GM21515 (cell line): ENCODE data around the gene PLEKHO2.
"Not testable (repeated sequence)": the region's sequence is repeated elsewhere in the genome, so short reads cannot be mapped to it uniquely, and the experiment has no call there.

Experiments
- ATAC-seq: cut with Tn5 transposase; IDR thresholded peaks from one replicate; pipeline ENCODE4 v1.9.1; 2021; ENCODE audit not compliant: unreplicated experiment

PLEKHO2 gene, protein sequence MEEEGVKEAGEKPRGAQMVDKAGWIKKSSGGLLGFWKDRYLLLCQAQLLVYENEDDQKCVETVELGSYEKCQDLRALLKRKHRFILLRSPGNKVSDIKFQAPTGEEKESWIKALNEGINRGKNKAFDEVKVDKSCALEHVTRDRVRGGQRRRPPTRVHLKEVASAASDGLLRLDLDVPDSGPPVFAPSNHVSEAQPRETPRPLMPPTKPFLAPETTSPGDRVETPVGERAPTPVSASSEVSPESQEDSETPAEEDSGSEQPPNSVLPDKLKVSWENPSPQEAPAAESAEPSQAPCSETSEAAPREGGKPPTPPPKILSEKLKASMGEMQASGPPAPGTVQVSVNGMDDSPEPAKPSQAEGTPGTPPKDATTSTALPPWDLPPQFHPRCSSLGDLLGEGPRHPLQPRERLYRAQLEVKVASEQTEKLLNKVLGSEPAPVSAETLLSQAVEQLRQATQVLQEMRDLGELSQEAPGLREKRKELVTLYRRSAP

DNA sequence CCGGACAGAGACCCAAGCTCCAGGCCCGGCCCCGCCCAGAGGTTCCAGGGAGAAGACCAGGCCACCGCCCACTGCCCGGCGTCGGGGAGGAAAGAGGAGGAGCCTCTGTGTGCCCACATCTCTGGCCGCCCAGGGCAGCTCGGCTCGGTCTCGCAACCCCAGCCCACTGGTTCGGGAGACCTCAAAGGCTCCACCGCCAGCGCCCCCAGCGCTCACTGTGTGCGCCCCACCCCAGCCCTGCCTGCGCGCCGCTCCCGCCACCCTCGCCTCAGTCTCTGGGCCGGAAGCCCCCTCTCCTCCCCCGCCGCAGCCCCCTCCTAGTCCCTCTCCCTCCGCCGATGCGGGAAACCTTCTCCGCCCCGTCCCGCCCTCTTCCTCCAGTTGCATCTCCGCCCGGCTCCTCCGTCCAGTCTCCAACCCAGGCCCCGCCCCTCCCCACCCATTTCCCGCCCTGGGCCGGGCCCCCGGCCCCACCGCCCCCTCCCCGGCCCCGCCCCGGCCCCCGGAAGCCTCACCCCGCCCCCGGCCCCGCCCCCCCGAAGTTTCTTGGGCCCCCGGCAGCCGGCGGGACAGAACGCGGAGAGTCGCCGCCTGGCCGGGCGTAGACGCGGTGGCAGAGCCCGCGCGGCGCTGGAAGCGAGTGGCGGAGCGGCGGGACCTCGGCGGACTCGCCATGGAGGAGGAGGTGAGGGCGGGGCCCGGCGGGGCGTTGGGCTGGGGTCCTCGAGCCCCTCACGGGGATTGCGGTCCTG, at the start of gene PLEKHO2:
PLEKHO2 (plus strand) TSS at position 572 of the 752 bp plus-strand sequence; CDS start at position 674, 102 bp downstream.
- ATAC-seq, result peak; percentile 50

DNA sequence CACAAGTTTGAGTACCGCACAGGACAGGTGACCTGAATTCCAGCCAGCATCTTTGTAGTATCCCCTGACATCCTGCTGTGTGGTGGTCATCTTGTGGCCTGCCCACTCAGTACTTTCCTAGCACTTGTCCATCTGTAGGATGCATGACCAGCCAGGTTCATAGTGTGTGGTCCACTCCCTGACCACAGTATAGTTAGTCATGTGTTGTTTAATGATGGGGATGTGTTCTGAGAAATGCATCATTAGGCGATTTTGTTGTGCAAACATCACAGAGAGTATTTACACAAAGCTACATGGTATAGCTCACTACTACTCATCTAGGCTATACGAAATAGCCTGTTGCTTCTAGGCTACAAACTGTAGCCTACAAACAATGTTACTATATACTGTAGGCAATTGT, 49.4 kb upstream of the PLEKHO2 start:
- ATAC-seq, result no peak

DNA sequence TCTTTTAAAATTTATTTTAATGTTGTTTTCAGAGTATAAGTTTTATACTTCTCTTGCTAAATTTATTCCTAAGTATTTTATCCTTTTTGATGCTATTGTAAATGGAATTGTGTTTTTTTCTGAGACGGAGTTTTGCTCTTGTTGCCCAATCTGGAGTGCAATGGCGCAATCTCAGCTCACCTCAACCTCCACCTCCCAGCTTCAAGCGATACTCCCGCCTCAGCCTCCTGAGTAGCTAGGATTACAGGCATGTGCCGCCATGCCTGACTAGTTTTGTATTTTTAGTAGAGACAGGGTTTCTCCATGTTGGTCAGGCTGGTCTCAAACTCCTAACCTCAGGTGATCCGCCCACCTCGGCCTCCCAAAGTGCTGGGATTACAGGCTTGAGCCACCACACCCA, 46.4 kb upstream of the PLEKHO2 start:
- ATAC-seq, result not testable (repeated sequence)

DNA sequence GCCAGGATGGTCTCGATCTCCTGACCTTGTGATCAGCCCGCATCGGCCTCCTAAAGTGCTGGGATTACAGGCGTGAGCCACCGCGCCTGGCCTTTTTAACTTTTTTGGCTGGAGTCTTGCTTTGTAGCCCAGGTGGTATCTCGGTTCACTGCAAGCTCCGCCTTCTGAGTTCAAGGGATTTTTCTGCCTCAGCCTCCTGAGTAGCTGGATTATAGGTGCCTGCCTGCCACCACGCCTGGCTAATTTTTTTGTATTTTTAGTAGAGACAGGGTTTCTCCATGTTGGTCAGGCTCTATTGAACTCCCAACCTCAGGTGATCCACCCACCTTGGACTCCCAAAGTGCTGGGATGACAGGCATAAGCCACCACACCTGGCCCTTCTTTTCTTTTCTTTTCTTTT, 45.8 kb upstream of the PLEKHO2 start:
- ATAC-seq, result not testable (repeated sequence)

DNA sequence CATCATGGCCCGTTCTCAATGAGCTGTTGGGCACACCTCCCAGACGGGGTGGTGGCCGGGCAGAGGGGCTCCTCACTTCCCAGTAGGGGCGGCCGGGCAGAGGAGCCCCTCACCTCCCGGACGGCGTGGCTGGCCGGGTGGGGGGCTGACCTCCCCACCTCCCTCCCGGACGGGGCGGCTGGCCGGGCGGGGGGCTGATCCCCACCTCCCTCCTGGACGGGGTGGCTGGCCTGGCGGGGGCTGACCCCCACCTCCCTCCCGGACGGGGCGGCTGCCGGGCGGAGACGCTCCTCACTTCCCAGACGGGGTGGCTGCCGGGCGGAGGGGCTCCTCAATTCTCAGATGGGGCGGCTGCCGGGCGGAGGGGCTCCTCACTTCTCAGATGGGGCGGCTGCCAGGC, 42.8 kb upstream of the PLEKHO2 start:
- ATAC-seq, result not testable (repeated sequence)

DNA sequence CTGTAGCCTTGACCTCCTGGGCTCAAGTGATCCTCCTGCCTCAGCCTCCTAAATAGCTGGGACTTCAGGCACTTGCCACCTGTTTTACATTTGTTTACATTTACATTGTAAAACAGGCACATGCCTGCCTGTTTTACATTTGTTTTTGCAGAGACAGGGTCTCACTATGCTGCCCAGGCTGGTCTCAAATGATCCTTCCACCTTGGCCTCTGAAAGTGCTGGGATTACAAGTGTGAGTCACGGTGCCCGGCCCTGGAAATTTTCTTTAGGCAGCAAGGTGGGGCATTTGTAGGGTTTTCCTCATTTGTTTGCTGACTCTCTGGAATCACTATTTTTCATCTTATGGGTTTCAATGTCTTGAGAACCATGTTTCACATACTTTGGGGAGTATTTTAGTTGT, 41.2 kb upstream of the PLEKHO2 start:
- ATAC-seq, result no peak

DNA sequence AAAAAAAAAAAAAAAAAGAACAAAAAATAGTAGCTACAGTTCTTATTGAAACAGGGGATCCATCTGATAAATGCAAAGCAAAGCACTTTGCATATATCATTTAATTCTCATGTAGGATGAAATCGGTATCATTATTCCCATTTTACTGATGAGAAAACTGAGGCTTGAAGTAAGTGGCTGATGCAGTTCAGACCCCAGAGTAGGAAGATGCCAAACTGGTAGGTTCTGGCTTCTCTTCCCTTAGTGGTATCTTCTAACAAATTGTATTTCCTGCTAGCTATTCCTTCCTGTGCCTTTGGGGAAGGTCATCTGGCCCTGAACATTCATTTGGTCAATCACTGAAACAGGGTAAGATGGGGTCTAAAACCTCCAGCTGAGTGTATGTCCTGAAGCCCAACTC, 38.2 kb upstream of the PLEKHO2 start:
- no peak for ATAC-seq

DNA sequence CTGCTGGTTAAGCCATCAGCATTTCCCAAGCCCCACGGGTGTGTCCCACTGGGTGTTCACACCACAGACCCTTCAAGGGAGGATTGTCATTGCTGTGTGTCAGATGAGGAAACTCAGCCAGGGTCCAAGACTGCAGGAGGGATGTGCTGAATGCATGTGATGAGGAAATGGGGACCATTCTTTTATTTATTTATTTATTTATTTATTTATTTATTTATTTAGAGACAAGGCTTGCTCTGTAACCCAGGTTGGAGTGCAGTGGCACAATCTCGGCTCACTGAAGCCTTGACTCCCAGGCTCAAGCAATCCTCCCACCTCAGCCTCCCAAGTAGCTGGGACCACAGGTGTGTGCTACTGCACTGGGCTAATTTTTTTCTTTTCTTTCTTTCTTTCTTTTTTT, 37.1 kb upstream of the PLEKHO2 start:
- ATAC-seq, result no peak

DNA sequence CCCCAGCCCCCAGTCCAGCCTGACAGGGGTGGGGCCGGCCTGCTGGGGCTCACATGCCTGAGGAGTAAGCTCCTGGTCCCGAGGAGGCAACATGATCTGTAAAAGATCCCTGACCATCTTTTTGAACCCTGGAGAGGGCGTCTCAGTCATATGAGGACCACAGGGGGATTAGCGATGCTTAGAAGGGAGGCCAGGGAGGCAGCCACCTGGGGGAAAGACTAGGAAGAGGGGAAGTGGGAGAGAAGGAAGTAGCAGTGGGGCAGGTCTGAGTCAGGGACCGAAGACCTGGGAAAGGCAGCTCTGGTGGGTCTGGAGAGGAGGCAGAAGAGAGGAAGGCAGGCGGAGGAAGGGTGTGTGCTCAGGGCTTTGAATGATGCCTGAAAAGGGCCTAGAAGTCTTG, 35.2 kb upstream of the PLEKHO2 start:
- no peak for ATAC-seq

DNA sequence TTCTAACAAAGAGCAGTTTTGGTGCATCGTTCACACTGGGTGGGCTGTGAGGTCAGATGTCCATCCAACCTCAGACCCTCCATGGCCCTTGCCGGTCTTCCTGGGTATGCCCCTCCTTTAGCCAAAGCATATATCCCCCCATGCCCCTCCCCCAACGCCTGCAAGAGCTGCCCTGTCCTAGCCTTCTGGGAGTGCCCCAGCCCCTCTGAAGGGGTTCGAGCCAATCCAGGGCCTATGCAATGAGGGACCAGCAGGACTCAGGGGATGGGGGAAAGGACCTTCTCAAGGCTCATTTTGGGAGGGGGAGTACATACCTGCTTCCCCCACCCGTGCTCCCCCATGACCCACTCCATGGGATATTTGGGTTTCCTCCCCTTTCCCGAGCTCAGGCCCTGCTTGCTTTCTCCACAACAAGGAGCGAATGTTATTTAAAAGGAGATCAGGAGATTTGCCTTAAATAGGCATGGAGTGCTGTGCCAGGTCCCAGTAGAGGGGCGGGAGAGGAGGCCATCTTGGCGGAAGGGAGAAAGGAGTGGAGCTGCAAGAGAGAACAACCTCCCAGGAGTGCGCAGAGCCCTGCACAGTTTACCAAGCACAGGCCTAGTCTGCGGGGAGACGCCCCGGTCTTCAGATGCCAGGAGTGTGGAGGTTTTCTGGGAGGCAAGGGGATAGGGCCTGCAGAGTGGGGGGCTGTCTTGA, 34.5 kb upstream of the PLEKHO2 start:
- no peak for ATAC-seq

DNA sequence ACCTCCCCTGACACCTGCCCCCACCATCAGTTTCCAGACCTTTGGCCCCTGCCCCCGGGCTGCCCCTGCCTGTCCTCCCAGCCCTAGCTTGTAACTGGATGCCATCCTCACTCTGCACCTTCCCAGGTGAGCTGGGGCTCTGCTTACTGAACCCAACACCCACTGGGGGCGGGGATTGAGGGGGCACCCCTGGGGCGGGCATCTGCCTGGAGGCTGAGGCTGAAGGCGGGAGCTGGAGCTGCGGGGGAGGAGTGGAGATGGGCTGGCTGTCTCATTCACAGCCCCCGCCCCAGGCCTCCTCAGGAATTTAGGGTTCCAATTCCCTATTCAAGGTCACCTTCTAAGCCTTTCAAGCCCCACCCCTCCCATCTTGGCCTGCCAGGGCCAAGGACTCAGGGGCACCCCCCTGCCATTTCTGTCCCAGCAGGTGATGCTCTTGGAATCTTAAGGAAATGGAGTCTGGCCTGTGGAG, 33.9 kb upstream of the PLEKHO2 start:
- ATAC-seq, result no peak

DNA sequence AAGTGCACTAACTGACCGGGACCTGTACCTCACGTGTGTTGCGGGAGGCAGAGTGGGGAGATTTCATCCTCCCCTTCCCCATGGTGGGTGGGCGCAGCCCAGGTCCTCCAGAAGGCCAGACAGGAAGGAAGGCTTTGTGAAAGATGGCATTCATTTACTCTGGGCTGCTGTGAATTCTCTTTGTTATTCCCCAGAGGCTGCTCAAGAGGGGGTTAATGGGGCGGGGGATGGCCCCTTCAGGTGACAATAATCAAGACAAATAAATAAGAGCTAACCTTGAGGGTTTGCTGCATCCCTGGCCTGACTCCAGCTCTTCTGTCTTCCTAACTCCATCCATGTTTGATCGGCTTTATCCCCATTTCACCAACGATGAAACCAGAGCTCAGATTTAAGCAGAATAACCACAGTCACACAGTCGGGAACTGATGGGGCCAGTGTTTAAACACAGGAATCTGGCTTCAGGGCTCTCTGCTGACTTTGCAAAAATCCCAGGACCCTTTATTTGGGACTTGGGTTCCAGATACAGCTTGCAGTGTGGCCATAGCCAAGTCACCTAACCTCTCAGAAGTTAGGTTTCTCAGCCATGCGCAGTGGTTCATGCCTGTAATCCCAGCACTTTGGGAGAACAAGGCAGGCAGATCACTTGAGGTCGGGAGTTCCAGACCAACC, 32.8 kb upstream of the PLEKHO2 start:
- no peak for ATAC-seq

DNA sequence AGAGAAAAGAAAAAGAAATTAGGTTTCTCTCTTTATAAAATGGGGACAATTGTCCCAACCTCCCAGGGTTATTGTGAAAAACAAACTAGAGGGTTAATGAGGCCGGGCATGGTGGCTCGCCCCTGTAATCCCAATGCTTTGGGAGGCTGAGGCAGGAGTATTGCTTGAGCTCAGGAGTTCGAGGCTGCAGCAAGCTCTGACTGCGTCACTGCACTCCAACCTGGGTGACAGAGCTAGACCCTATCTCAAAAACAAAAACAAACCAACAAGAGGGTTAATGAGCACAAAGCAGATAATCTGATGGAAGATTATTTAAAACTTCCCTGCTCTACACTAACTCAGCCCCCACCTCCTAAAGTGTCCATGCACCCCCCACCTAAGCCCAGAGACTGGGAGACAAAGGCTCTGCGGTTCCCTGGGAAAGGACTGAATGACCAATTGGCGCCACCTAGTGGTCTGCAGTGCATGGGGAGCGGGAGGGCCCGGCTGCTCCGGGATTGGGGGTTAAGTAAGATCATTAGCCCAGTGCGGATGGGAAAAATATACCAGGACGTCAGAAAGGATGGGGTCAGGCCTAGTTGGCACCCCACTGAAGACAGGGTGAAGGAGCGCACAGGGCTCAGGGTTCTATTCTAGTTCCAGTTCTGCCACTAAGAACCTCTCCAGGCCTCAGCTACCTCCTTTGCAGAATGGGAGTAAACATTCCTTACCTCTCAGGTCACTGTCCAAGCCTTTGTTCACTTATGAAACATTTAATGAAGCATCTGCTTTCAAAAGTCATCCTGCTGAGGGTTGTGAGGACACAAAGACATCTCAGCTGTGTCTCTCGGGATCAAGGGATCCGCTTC, 31.8 kb upstream of the PLEKHO2 start:
- no peak for ATAC-seq

DNA sequence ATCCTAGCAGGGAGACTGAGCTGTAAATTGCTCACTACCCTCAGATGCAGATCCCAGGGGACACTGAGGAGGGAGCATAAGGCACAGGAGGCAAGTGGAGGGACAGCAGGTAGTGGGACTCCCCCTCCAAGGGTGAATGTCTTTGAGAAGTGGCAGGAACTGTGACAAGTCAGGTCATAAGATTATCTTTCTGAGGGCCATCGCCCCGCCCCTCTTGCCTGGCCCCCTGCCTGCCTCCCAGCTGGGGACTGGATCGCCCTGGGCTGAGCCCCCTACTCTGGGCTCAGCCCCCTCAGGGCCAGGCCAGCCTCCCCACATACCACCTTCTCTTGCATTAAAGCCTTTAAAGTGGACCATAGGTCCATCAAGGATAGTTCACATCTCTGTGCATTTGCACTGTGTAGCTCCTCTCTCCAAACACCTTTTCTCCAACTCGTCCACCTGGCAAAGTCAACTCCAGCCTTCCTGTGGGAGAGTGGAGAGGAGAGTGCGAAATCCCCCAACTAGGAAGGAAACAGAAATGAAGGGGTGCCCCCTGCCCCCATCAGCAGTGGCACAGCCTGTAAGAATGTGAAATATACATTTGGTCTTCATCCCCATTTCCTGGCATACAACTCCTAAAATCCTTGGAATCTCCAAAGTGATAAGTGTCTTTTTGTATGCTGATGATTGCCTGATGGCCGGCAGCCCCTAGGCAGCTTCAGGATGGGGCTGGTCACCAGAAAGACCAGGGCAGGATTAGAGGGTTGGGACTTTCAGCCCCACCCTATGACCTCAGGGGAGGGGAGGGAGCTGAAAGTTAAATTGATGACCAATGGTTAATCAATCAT, 31.0 kb upstream of the PLEKHO2 start:
- ATAC-seq, result no peak

DNA sequence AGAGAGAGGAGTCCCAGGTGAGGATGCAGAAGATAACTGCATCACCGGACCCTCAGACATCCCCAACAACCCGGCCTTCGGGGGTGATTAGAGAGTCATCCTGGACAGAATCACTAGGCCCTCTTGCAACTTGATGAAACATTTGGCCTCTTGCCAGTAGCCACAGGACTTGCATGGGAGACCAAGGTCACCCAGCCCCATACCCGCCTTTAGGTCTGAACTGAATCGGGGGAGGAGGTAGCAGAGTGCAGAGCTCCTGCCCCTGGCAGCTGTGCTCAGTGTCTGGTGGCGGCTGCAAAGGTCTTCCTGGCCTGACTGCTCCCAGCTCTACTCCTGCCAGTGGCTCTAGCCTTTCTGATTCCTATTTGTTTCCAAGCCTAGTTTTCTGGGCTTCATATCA, 28.6 kb upstream of the PLEKHO2 start:
- peak; percentile 43 for ATAC-seq

DNA sequence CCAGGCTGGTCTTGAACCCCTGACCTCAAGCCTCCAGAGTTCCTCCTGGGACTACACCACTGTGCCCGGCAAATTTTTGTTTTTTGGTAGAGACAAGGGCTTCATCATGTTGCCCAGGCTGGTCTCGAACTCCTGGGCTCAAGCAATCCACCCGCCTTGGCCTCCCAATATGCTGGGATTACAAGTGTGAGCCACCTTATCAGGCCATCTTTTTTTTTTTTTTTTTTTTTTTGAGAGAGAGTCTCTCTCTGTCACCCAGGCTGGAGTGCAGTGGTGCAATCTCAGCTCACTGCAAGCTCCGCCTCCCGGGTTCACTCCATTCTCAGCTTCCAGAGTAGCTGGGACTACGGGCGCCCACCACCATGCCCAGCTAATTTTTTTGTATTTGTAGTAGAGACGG, 27.4 kb upstream of the PLEKHO2 start:
- ATAC-seq, result not testable (repeated sequence)

DNA sequence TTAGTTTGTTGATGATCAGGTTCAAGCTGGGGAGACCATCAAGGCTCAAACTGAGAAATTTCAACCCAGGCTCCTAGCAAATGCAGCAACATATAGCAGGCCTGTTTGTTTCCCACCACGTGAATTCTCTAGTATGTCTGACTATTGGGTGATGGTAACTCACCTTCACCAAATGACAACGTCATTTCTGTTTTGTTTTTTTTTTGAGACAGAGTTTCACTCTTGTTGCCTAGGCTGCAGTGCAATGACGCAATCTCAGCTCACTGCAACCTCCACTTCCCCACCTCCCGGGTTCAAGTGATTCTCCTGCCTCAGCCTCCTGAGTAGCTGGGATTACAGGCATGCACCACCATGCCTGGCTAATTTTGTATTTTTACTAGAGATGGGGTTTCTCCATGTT, 26.8 kb upstream of the PLEKHO2 start:
- ATAC-seq, result not testable (repeated sequence)

DNA sequence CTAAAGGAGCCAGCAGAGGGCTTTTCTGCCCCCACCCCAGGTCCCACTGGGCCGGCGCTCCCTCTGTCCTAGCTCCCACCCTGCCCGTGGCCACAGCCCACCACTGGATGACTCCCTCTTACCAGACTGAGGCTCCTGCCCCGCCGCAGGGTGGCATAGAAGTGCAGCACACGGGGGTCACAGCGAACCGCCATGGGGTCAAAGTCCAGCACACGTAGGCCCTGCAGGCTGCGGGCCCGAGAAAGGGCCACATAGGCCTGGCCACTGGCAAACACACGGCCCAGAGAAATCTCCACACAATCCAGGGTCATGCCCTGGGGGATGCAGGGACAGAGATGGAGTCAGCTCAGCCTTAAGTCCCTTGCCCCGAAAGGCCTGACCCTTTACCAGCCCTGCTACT, 25.3 kb upstream of the PLEKHO2 start:
- ATAC-seq, result no peak

DNA sequence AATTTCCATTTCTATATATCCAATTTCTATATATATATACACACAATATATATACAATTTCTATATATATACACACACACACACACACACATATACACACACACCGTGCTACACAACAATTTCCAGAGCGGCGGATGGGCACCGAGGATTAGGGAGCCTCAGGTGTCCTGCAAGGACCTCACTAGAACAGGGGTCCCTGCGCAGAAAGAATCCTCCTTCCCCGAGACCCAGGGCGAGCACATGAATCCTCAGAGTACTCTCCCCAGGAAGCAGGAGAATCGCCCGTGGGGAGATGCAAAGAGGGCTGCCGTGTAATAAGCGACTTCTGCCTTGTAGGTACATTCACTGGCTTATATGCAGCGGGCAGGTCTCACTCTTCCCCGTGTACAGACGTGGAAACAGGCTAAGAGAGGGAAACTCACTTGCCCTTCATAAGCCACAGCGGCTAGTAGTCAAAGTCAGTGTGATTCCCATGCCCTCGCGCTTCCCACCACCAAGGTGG, 16.7 kb upstream of the PLEKHO2 start:
- ATAC-seq, result peak; percentile 1
